ENCODE results near the gene TESMIN.

TESMIN gene

GRCh38 chr11:68761801-68762200 is 10.5 kb upstream of the TESMIN start:
- no peak for DNase-seq (ENCODE audit: low spot score)

- no peak for DNase-seq (ENCODE audit: low spot score)
Observed at GRCh38 chr11:68759991-68760390, 8.7 kb upstream of the TESMIN start.

- no peak for DNase-seq (ENCODE audit: low spot score)
Observed at GRCh38 chr11:68757711-68758110, 6.4 kb upstream of the TESMIN start.

- DNase-seq (ENCODE audit: low spot score): no peak
Observed at GRCh38 chr11:68756171-68756766, 4.9 kb upstream of the TESMIN start.

- peak; percentile 8 for DNase-seq (ENCODE audit: low spot score)
Observed at GRCh38 chr11:68753300-68753699, 2.0 kb upstream of the TESMIN start.

GRCh38 chr11:68751004-68751325 is 355 bp downstream of the TESMIN start:
- DNase-seq (ENCODE audit: low spot score): peak; percentile 7

- peak; percentile 29 for DNase-seq (ENCODE audit: low spot score)
Observed at GRCh38 chr11:68750195-68751003, 921 bp downstream of the TESMIN start.

- DNase-seq (ENCODE audit: low spot score): no peak
Observed at GRCh38 chr11:68749229-68750123, 1.8 kb downstream of the TESMIN start.

- no peak for DNase-seq (ENCODE audit: low spot score)
Observed at GRCh38 chr11:68748061-68748460, 3.3 kb downstream of the TESMIN start.

- no peak for DNase-seq (ENCODE audit: low spot score)
Observed at GRCh38 chr11:68743539-68743938, 7.8 kb downstream of the TESMIN start.

GRCh38 chr11:68741463-68741862 is 9.9 kb downstream of the TESMIN start:
- DNase-seq (ENCODE audit: low spot score): no peak

GRCh38 chr11:68735646-68736045 is 15.7 kb downstream of the TESMIN start:
- no peak for DNase-seq (ENCODE audit: low spot score)

GRCh38 chr11:68735125-68735524 is 16.2 kb downstream of the TESMIN start:
- DNase-seq (ENCODE audit: low spot score): no peak

- no peak for DNase-seq (ENCODE audit: low spot score)
Observed at GRCh38 chr11:68734111-68734510, 17.2 kb downstream of the TESMIN start.

GRCh38 chr11:68727783-68728182 is 23.5 kb downstream of the TESMIN start:
- no peak for DNase-seq (ENCODE audit: low spot score)

- DNase-seq (ENCODE audit: low spot score): no peak
Observed at GRCh38 chr11:68724293-68724692, 27.0 kb downstream of the TESMIN start.

- no peak for DNase-seq (ENCODE audit: low spot score)
Observed at GRCh38 chr11:68722143-68722542, 29.2 kb downstream of the TESMIN start.

GRCh38 chr11:68721075-68721474 is 30.2 kb downstream of the TESMIN start:
- DNase-seq (ENCODE audit: low spot score): no peak

- no peak for DNase-seq (ENCODE audit: low spot score)
Observed at GRCh38 chr11:68715456-68716122, 35.7 kb downstream of the TESMIN start.

GRCh38 chr11:68714060-68714856 is 37.1 kb downstream of the TESMIN start:
- DNase-seq (ENCODE audit: low spot score): no peak

GRCh38 chr11:68711114-68711513 is 40.2 kb downstream of the TESMIN start:
- no peak for DNase-seq (ENCODE audit: low spot score)

All from germinal center (tissue), 1 donor.